OCI-LY1 (cell line): ENCODE measurements around the gene FNBP1.
"Not testable (repeated sequence)": the region's sequence is repeated elsewhere in the genome, so short reads cannot be mapped to it uniquely, and the experiment has no call there.

Experiments used
- H2AFZ ChIP-seq: fragments of 200-600 bp; sonication (generic), shearing (Covaris generic); 2 replicates; pipeline ENCODE4 v1.6.0; 2014; ENCODE audit warnings: antibody characterized with exemption, mild to moderate bottlenecking, low read length
- H3F3A ChIP-seq: fragments of 200-600 bp; sonication (generic), shearing (Covaris generic); 2 replicates; pipeline ENCODE4 v1.6.0; 2014; ENCODE audit warnings: mild to moderate bottlenecking, antibody characterized with exemption, low read length, moderate library complexity; ENCODE audit not compliant: insufficient read depth
- H3K27ac ChIP-seq: fragments of 200-600 bp; sonication (generic); 2 replicates; pipeline ENCODE4 v1.5.1; 2014; ENCODE audit warnings: low read length, mixed run types, mild to moderate bottlenecking, low read depth; ENCODE audit not compliant: poor library complexity, severe bottlenecking
- H3K27me3 ChIP-seq: fragments of 200-600 bp; sonication (generic); 2 replicates; pipeline ENCODE4 v1.6.0; 2014; ENCODE audit warnings: antibody characterized with exemption, mild to moderate bottlenecking, low read length, moderate library complexity; ENCODE audit not compliant: insufficient read depth
- H3K36me3 ChIP-seq: fragments of 200-600 bp; sonication (generic); 2 replicates; pipeline ENCODE4 v1.6.1; 2014; ENCODE audit warnings: mild to moderate bottlenecking, antibody characterized with exemption, low read length, moderate library complexity, mixed read lengths; ENCODE audit not compliant: insufficient read depth
- H3K4me1 ChIP-seq: fragments of 200-600 bp; sonication (generic); 2 replicates; pipeline ENCODE4 v1.5.1; 2014; ENCODE audit warnings: mild to moderate bottlenecking, low read length, moderate library complexity; ENCODE audit not compliant: insufficient read depth, severe bottlenecking
- H3K4me2 ChIP-seq: fragments of 200-600 bp; sonication (generic), shearing (Covaris generic); 2 replicates; pipeline ENCODE4 v1.6.1; 2014; ENCODE audit warnings: low read length
- H3K4me3 ChIP-seq: fragments of 200-600 bp; sonication (generic); 2 replicates; pipeline ENCODE4 v1.5.1; 2014; ENCODE audit warnings: low read length, low read depth, mild to moderate bottlenecking, mixed read lengths; ENCODE audit not compliant: poor library complexity, severe bottlenecking
- H3K79me2 ChIP-seq: fragments of 200-600 bp; shearing (Covaris generic); 2 replicates; pipeline ENCODE4 v1.6.1; 2016; ENCODE audit warnings: mixed run types, low read length, mixed read lengths; ENCODE audit not compliant: insufficient read depth
- H3K9ac ChIP-seq: fragments of 200-600 bp; sonication (generic), shearing (Covaris generic); 2 replicates; pipeline ENCODE4 v1.6.1; 2014; ENCODE audit warnings: mild to moderate bottlenecking, low read length, mixed read lengths
- H3K9me2 ChIP-seq: fragments of 200-600 bp; sonication (generic), shearing (Covaris generic); 2 replicates; pipeline ENCODE4 v1.6.1; 2014; ENCODE audit warnings: low read depth, mild to moderate bottlenecking, low read length, mixed read lengths
- H3K9me3 ChIP-seq: fragments of 200-600 bp; shearing (Covaris generic); 2 replicates; pipeline ENCODE4 v1.6.1; 2014; ENCODE audit warnings: low read length, mixed read lengths
- H4K20me1 ChIP-seq: fragments of 200-600 bp; sonication (generic), shearing (Covaris generic); 2 replicates; pipeline ENCODE4 v1.6.0; 2016; ENCODE audit warnings: mild to moderate bottlenecking, low read length; ENCODE audit not compliant: insufficient read depth
- CTCF ChIP-seq: fragments of 200-600 bp; sonication (generic), shearing (Covaris generic); IDR thresholded peaks from 2 replicates; pipeline ENCODE4 v1.5.1; 2017; ENCODE audit warnings: mild to moderate bottlenecking, antibody characterized with exemption, low read length, moderate library complexity, mixed read lengths
- EZH2 ChIP-seq: fragments of 200-600 bp; sonication (generic), shearing (Covaris generic); IDR thresholded peaks from 2 replicates; pipeline ENCODE4 v1.8.0; 2017; ENCODE audit warnings: borderline replicate concordance, mixed run types, mild to moderate bottlenecking, antibody characterized with exemption, low read length, moderate library complexity, mixed read lengths

Gene FNBP1

DNA sequence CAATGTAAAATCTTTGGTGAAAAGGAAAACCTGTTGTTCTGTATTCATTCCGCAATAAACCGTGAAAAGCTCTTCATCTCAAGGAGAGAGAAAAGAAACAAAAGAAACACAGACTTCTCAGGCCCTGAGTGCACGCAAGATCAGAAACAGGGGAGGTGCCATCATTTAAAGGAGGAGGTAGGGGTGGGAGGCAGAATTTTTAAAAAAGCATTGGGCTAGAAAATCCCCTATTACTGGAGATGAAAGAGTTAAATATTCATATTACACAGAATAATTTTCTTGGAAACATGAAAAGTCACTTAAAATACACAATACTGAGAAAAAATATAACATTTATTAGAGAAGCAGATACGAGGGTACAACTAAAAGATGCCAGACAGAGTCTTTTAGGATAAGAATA is 151.4 kb downstream of the FNBP1 start:
- 0 out of 2 replicates have a peak, but pooled peaks cover 4% of the 10 kb centered on the region for H3F3A ChIP-seq
- no peak overlapping the region for H3K27ac ChIP-seq
- H3K27me3 ChIP-seq, result no peaks in the 10 kb centered on the region; the same call in 1 of the 2 replicates
- no peaks in the 10 kb centered on the region for H3K9me2 ChIP-seq
- TF ChIP-seq CTCF (no peak), EZH2 (no peak)
- H3K4me3 ChIP-seq, result no peak overlapping the region
- no peaks in the 10 kb centered on the region for H4K20me1 ChIP-seq
- H2AFZ ChIP-seq, result no peak overlapping the region
- H3K4me2 ChIP-seq, result no peak overlapping the region
- no peaks in the 10 kb centered on the region for H3K9me3 ChIP-seq
- no peaks in the 10 kb centered on the region for H3K79me2 ChIP-seq
- no peaks in the 10 kb centered on the region for H3K36me3 ChIP-seq
- H3K4me1 ChIP-seq, result peaks cover 46% of the 10 kb centered on the region
- H3K9ac ChIP-seq, result no peak overlapping the region

- H2AFZ ChIP-seq, H3K79me2 ChIP-seq, H3K36me3 ChIP-seq, H3K9ac ChIP-seq, H3K27ac ChIP-seq, H3F3A ChIP-seq, H4K20me1 ChIP-seq, H3K9me2 ChIP-seq, H3K4me3 ChIP-seq, H3K27me3 ChIP-seq, H3K9me3 ChIP-seq, H3K4me2 ChIP-seq: not testable (repeated sequence)
- peaks cover 54% of the 10 kb centered on the region for H3K4me1 ChIP-seq
These were observed 152.2 kb downstream of the FNBP1 start for GRCh38 chr9:129890718-129891299.

- H3K9ac ChIP-seq, result no peak overlapping the region
- no peak overlapping the region for H2AFZ ChIP-seq
- no peaks in the 10 kb centered on the region for H3K9me2 ChIP-seq
- H3K9me3 ChIP-seq, result no peaks in the 10 kb centered on the region
- no peak overlapping the region for H3K4me3 ChIP-seq
- no peaks in the 10 kb centered on the region for H3K36me3 ChIP-seq
- peaks cover 61% of the 10 kb centered on the region for H3K4me1 ChIP-seq
- H3K79me2 ChIP-seq, result no peaks in the 10 kb centered on the region
- H3K27ac ChIP-seq, result no peak overlapping the region
- H3K27me3 ChIP-seq, result no peaks in the 10 kb centered on the region; the same call in 1 of the 2 replicates
- no peaks in the 10 kb centered on the region for H4K20me1 ChIP-seq
- 0 out of 2 replicates have a peak, but pooled peaks cover 4% of the 10 kb centered on the region for H3F3A ChIP-seq
- H3K4me2 ChIP-seq, result no peak overlapping the region
- no peak for TF ChIP-seq EZH2
- no peak for TF ChIP-seq CTCF
These were observed 152.9 kb downstream of the FNBP1 start for GRCh38 chr9:129889941-129890717.
